Stimulated activated naive CD8-positive, alpha-beta T cell treated with anti-CD3 and anti-CD28 coated beads, Interleukin-15, Interleukin-2, amounts not matched to agents 100 U/mL and 50 U/mL, for 24 hours (primary cell): ENCODE data around the gene FUNDC2.

ENCODE experiments used
- ATAC-seq: fragments of 150-1000 bp; cut with Tn5 transposase; one replicate; pipeline ENCODE4 v1.10.0; 2021
- DNase-seq: peaks from one replicate; pipeline ENCODE4 v3.0.0; 2021

Gene FUNDC2

DNA sequence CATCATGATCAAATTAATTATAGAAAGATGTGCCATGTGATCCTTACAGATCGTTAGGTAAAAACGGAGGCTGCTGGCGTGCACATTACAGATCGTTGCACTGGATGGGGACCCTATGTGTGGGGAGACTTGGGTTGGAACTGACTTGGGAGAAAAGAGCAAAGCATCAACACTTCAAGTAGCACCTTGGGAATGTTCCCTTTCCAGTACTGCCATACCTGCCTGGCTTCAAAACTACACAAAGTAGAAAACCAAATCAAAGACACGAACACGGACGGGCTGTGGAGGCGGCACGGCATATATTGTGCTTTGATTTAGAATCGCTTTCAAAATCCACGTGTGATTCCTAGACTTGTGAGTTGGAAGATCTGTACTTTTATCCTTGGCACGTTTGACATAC lies 43.4 kb downstream of the FUNDC2 start:
- ATAC-seq (no peak), DNase-seq (peak; percentile 3)

DNA sequence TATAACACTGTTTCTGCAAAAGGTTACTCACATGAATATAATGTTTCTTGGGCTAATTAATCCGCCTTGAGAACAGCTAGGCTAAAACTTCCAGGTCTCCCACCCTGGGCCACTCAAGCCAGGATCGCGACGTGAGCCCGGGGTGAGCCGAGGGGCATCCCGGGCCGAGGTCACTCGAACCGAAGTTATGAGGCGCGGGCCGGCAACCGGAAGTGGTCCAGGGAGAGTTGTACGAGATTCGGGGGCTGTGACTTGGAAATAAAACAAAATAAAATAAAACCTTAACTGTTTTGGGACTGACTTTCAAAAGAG lies 44.0 kb downstream of the FUNDC2 start:
- no peak for DNase-seq

DNA sequence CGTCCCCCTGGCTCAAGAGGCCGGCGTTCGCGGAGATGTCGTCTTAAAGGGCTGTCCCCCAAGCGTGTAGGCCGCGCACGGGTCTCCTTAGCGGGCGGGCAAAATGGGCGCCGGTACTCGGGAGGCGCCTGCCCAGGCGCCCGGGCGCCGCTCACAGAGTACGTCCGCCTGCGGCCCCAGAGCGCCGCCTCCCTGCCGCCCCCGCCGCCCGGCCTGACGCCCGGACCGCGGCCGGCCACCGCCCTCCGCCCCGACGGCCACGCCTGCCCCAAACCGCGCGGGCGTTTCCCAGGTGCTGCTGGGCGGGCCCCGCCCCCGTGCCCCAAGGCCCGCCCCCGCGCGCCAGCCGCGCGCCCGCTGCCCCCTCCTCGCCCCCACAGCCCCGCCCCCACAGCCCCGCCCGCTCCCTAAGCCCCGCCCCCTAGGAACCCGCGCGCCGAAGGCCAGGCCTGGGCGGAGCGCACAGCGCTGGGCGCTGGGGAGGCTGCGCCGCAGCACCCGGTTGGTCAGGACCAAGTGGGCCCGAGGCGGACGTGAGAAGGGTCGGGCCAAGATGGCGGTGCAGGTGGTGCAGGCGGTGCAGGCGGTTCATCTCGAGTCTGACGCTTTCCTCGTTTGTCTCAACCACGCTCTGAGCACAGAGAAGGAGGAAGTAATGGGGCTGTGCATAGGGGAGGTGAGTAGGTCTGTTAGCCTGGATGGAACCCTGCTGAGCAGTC lies 44.5 kb downstream of the FUNDC2 start, which contains the start of the genes BRCC3, CMC4 and MTCP1:
Gene BRCC3 (plus strand): TSS at position 534 of the 719 bp plus-strand sequence. CDS start 20 bp downstream, at position 554.
Gene CMC4 (minus strand): TSS at position 162 of the 719 bp plus-strand sequence. CDS start 7,113 bp downstream, outside the sequence.
Gene MTCP1 (minus strand): TSS at position 162 of the 719 bp plus-strand sequence. CDS start 5,126 bp downstream, outside the sequence.
- peak; percentile 80 for DNase-seq

More for the DNA sequence above, 44.0 kb downstream of the FUNDC2 start:
- no peak for ATAC-seq

DNA sequence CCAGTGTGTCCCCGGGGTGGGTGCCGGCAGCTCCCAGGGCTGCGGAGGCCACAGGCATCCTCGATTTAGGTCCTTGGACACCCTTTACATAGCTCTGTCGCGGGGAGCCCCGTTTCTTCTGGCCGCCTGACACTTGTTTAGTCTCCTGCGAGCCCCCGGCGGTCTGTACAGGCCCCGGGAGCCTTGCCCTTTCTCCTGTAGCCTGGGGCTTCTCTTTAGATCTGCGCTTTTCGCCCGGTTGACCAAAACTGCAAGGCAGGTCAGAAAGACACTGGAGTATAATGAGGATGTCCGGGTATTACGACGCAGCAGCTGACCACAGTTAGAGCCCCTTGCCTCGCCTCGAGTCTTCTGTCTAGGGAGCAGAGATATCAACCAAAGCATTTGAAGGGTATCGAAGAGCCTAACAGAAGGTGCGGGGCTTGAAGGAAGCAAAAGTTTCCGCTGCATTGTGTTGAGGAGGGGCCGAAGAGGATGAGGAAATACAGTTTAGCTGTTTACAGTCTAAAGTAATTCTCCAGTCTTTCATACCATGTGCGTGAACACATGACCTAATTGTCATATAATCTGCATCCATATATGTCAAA lies 45.1 kb downstream of the FUNDC2 start:
- ATAC-seq = no peak
- no peak for DNase-seq

More for the DNA sequence above, 44.5 kb downstream of the FUNDC2 start, which contains the start of the genes BRCC3, CMC4 and MTCP1:
- peak; percentile 97 for ATAC-seq

DNA sequence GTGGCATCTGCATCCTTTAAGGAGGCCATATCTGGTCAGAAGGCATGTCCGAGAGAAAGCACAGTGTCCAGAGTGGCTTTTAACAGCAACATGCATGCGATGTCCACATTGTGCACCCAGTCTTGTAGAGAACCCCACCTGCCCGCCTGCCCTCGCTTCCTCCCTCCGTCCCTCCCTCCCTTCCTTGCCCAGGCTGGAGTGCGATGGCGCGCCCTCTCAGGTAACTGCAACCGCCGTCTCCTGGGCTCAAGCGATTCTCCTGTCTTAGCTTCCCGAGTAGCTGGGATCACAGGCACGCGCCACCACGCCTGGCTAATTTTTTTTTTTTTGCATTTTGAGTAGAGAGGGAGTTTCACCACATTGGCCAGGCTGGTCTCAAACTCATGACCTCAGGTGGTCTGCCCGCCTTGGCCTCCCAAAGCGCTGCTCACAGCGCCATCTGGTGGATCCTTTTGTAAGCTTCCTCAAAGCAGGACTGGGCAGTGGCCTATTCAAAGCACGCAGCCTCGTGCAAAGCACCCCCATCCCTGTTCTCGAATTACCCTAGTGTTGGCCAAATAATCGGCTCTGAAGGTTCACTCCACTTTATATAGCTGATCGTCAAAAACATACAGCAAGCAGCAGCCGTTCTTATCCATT lies 59.7 kb downstream of the FUNDC2 start:
- ATAC-seq = no peak
- DNase-seq = peak; percentile 51

DNA sequence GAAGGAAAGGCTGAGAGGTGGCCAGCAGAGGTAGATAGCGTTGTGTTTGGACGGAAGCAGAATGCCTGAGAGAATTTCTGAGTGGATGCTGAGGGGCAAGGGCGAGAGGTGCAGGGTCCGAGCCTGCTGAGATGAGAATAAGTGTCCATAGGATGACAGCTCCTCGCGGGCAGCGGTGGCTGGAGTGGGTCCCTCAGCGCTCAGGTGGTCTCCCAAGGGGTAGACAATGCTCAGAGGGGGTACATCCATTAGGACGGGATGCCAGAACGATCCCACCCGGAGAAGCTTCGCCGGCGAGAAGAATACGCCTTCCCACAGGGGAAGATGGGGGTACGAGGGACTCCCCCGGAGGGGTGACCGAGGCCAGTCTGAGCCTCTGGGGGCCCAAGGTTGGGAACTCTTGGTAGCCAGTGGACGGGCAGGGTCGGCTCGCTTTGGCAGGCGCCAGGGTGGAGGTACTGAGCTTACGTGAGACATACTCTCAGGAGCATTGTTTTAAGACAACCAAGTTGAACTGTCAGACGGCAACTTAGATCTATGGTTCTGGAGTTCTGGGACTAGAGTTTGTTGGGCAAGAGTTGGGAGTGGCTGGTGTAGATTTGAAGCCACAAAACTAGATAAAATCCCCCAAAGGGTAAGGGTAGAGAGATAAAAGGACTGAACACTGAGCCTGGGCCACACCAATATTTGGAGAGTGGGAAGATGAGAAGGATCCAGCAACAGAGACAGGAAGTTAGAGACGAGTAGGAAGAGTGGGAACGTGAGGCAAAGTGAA lies 60.5 kb downstream of the FUNDC2 start:
- no peak for ATAC-seq
- DNase-seq = no peak

DNA sequence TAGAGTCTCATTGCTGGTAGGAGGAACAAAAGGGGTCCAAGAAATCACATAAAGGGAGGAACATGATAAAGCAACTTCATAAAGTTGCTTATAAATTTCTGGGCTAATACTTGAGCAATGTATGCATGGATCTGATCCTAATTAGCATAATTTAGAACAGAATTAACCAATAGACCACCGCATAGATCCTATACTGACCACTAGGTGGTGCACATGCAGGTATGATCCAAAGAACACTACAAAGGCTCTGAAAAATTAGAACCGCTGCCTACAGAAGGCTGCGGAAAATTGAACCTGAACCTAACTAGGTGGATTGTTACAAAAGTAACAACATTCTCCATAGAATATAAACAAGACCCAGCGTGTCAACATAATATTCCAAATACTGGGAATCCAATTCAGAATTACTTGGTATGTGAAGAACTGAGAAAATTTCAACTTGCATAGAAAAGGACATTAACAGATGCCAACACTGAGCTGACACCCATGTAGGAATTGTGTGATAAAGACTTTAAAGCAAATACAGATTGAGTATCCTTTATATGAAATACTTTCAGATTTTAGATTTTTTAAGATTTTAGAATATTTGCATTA lies 67.9 kb downstream of the FUNDC2 start:
- peak; percentile 59 for ATAC-seq
- DNase-seq = no peak

DNA sequence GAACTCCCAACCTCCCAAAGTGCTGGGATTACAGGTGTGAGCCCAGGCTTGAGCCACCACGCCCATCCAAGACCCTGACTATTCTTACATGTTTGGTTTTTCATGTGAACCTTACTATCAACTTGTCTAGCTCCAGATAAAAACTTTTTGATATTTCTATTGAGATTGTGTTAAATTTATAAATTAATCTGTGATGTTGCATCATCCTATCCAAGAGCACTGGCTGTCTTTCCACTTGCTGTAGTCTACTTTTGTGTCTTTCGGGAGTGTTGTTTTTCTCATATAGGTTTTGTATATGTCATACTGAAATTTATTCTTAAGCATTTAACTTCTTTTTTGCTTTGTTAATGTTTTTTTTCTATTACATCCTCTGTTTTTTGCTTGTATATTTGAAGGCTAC lies 79.3 kb downstream of the FUNDC2 start:
- no peak for DNase-seq
- ATAC-seq = no peak

DNA sequence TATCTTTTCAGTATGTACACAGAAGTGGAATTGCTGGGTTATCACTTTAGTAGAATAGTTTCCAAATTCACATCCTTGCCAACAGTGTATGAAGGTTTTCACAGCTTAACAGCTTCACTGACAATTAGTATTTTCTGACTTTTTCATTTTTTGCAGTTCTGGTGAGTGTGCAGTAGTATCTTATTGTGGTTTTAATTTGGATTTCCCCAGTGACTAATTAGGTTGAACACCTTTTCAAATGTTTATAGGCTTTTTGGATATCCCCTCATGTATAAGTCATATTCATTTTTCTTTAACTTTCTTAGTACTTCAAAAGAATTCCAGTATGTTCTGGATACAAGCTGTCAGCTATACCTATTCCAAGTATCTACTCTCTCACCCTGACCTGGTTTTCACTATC lies 81.8 kb downstream of the FUNDC2 start:
- ATAC-seq (peak; percentile 78), DNase-seq (no peak)
